Measurements from ENCODE around the gene CACNA1I.

DNA sequence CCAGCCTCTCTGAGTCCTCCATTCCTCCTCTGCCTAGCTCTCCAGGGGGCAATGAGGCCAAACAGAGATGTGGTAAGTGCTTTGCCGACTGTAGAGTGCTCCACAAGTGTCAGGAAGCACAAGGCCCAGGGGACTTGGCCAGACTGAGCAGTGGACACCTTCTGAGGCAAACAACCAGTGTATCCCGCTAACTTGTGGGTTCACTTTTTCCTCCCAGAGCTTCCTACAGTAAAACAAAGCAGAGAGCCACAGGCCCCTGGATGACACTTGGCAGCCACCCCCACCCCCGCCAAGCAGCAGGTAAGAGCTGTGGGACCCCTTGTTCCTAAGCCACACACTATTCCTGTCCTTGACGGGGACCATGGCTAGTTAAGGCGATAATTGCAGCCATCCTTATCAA lies 160.9 kb downstream of the CACNA1I start:
- TF ChIP-seq CTCF (IDR thresholded peaks at IDR 0.05; ENCODE audit: low read depth, low read length) = no peak
- TF ChIP-seq POLR2A (IDR thresholded peaks at IDR 0.05; ENCODE audit: extremely low read depth, insufficient read length) = no peak
